GM23338 (cell line): ENCODE results near the gene MAVS. TPM values are rescaled to one million over a fixed set of nuclear protein-coding genes. Genes with fewer than 3 reads are reported as not detected.

Experiments
- ATAC-seq: fragments of 200-7000 bp; cut with Tn5 transposase; 3 replicates; pipeline ENCODE4 v1.9.1; 2020
- DNase-seq: peaks from one replicate; pipeline ENCODE4 v3.0.0-alpha.2; 2015; ENCODE audit warnings: low spot score
- H2AFZ ChIP-seq: fragments of 200-600 bp; sonication (generic); 2 replicates; pipeline ENCODE4 v1.8.0; 2016; ENCODE audit warnings: antibody characterized with exemption, mild to moderate bottlenecking, moderate library complexity
- H3F3A ChIP-seq: fragments of 200-600 bp; sonication (generic); replicated peaks from 2 replicates; pipeline ENCODE4 v1.8.0; 2017; ENCODE audit warnings: antibody characterized with exemption, mixed run types, low read depth
- H3K27ac ChIP-seq: fragments of 200-600 bp; sonication (generic); 2 replicates; pipeline ENCODE4 v1.6.1; 2016; ENCODE audit warnings: low read depth
- H3K27me3 ChIP-seq: fragments of 200-600 bp; sonication (generic); 2 replicates; pipeline ENCODE4 v1.8.0; 2016; ENCODE audit warnings: mild to moderate bottlenecking, mixed run types, moderate library complexity; ENCODE audit not compliant: insufficient read depth
- H3K36me3 ChIP-seq: fragments of 200-600 bp; sonication (generic); 2 replicates; pipeline ENCODE4 v1.8.0; 2016; ENCODE audit warnings: mild to moderate bottlenecking; ENCODE audit not compliant: insufficient read depth
- H3K4me1 ChIP-seq: fragments of 200-600 bp; sonication (generic); 2 replicates; pipeline ENCODE4 v1.8.0; 2016; ENCODE audit warnings: mild to moderate bottlenecking, moderate library complexity; ENCODE audit not compliant: insufficient read depth
- H3K4me2 ChIP-seq: fragments of 200-600 bp; sonication (generic); 2 replicates; pipeline ENCODE4 v1.7.1; 2017; ENCODE audit warnings: mixed run types
- H3K4me3 ChIP-seq: fragments of 200-600 bp; sonication (generic); 2 replicates; pipeline ENCODE4 v1.6.1; 2016; ENCODE audit warnings: mixed run types
- H3K79me2 ChIP-seq: fragments of 200-600 bp; sonication (generic); replicated peaks from 2 replicates; pipeline ENCODE4 v1.8.0; 2017; ENCODE audit warnings: mild to moderate bottlenecking; ENCODE audit not compliant: insufficient read depth
- H3K9me2 ChIP-seq: fragments of 200-600 bp; sonication (generic); 2 replicates; pipeline ENCODE4 v1.8.0; 2017; ENCODE audit not compliant: insufficient read depth
- H4K20me1 ChIP-seq: fragments of 200-600 bp; sonication (generic); replicated peaks from 2 replicates; pipeline ENCODE4 v1.8.0; 2017; ENCODE audit warnings: mild to moderate bottlenecking; ENCODE audit not compliant: insufficient read depth
- H3K27ac Mint-ChIP-seq: 2 replicates; pipeline ENCODE4 v1.8.0; 2020; ENCODE audit warnings: inconsistent platforms, mild to moderate bottlenecking, moderate library complexity, mixed read lengths
- H3K27me3 Mint-ChIP-seq: 3 replicates; pipeline ENCODE4 v1.8.0; 2022; ENCODE audit warnings: low read depth, mild to moderate bottlenecking, moderate library complexity, mixed read lengths, inconsistent platforms; ENCODE audit not compliant: insufficient read depth, poor library complexity
- H3K36me3 Mint-ChIP-seq: 3 replicates; pipeline ENCODE4 v1.8.0; 2021; ENCODE audit warnings: low read depth, mild to moderate bottlenecking, inconsistent platforms, moderate library complexity, mixed read lengths
- H3K4me1 Mint-ChIP-seq: 3 replicates; pipeline ENCODE4 v1.8.0; 2020; ENCODE audit warnings: mild to moderate bottlenecking, inconsistent platforms, mixed read lengths
- H3K4me3 Mint-ChIP-seq: 3 replicates; pipeline ENCODE4 v1.8.0; 2021; ENCODE audit warnings: moderate library complexity, mild to moderate bottlenecking, inconsistent platforms, mixed read lengths
- H3K9me3 Mint-ChIP-seq: 3 replicates; pipeline ENCODE4 v1.8.0; 2020; ENCODE audit warnings: moderate library complexity, mild to moderate bottlenecking, inconsistent platforms, mixed read lengths
- CREB1 ChIP-seq: fragments of 250-450 bp; sonication (Bioruptor Pico); IDR thresholded peaks from 2 replicates; pipeline ENCODE4 v1.5.0; 2020; ENCODE audit warnings: low read depth, mild to moderate bottlenecking, moderate library complexity
- EZH2 ChIP-seq: fragments of 200-600 bp; sonication (generic); IDR thresholded peaks from one replicate; pipeline ENCODE4 v1.8.0; 2017; ENCODE audit warnings: antibody characterized with exemption, mild to moderate bottlenecking, low read depth; ENCODE audit not compliant: unreplicated experiment
- EZH2phosphoT487 ChIP-seq: fragments of 200-600 bp; sonication (generic); IDR thresholded peaks from one replicate; pipeline ENCODE4 v1.8.1; 2018; ENCODE audit warnings: antibody characterized with exemption; ENCODE audit not compliant: unreplicated experiment
- JUNB ChIP-seq: IDR thresholded peaks from one replicate; pipeline ENCODE4 v1.6.1; 2016; ENCODE audit warnings: antibody characterized with exemption; ENCODE audit not compliant: unreplicated experiment
- NANOG ChIP-seq: IDR thresholded peaks from 2 replicates; pipeline ENCODE4 v1.6.1; 2016; ENCODE audit warnings: antibody characterized with exemption, borderline replicate concordance
- POLR2AphosphoS5 ChIP-seq: IDR thresholded peaks from 2 replicates; pipeline ENCODE4 v1.6.1; 2016; ENCODE audit warnings: antibody characterized with exemption, low read depth
- STAT1 ChIP-seq: IDR thresholded peaks from one replicate; pipeline ENCODE4 v1.6.1; 2016; ENCODE audit warnings: antibody characterized with exemption; ENCODE audit not compliant: unreplicated experiment
- ZNF114 ChIP-seq: fragments of 250-450 bp; sonication (Bioruptor Pico); IDR thresholded peaks from 2 replicates; pipeline ENCODE4 v1.5.0; 2020; ENCODE audit warnings: mild to moderate bottlenecking, moderate library complexity
- ZNF331 ChIP-seq: fragments of 250-450 bp; sonication (Bioruptor Pico); IDR thresholded peaks from 2 replicates; pipeline ENCODE4 v1.5.0; 2020; ENCODE audit warnings: low read depth, mild to moderate bottlenecking, moderate library complexity
- polyA plus RNA-seq: library from polyadenylated mRNA; unstranded; fragments of >200 nt; fragmentation: Nextera tagmentation; extraction: Ambion mirVana; gene quantifications from 2 replicates; pipeline ENCODE4 v1.2.1, GENCODE V29; 2016
- total RNA-seq: library from RNA; depleted of rRNA; stranded (reverse); fragments of >200 nt; shearing (Covaris generic); gene quantifications from 2 replicates; pipeline ENCODE4 v1.2.3, GENCODE V29; 2014
- TF ChIP-seq, protein P1 (sequence below): IDR thresholded peaks from 2 replicates; pipeline ENCODE4 v1.6.1; 2016; ENCODE audit warnings: antibody characterized with exemption
- TF ChIP-seq, protein P2 (sequence below): fragments of 250-450 bp; sonication (Bioruptor Pico); IDR thresholded peaks from 2 replicates; pipeline ENCODE4 v1.5.0; 2020; ENCODE audit warnings: mild to moderate bottlenecking, moderate library complexity
- TF ChIP-seq, protein P3 (sequence below), 2 experiments: fragments of 200-600 bp in 1 of 2; sonication (generic) in 1 of 2; conservative IDR thresholded peaks; 2 replicates each; pipeline versions ENCODE4 v1.5.1 to v1.6.1; 2016 to 2017; ENCODE audit warnings: antibody characterized with exemption in 2 of 2, low read depth in 2 of 2, mild to moderate bottlenecking in 2 of 2, moderate library complexity in 1 of 2
- TF ChIP-seq, protein P4 (sequence below): IDR thresholded peaks from one replicate; pipeline ENCODE4 v1.6.1; 2018; ENCODE audit warnings: antibody characterized with exemption; ENCODE audit not compliant: unreplicated experiment

Gene MAVS
- total and polyA plus RNA-seq, 2 experiments from 2014 or later, result 5.2 to 21.8 TPM

DNA sequence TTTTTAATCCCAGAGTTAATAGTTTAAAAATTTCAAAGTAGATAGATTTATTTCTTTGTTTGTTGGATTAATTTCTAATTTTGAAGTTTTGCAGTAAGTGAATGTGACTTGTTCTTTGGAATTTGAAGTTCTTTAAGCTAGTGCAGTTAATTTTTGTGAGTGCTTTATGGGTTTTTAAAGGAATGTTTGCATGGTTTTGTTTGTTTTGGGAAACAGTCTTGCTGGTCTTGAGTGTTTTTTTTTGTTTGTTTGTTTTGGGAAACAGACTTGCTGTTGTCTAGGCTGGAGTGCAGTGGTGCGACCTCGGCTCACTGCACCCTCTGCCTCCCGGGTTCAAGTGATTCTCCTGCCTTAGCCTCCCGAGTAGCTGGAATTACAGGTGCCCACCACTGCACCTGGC lies 52.0 kb downstream of the MAVS start:
- Histone ChIP-seq H3K4me1 (peaks cover 32% of the 10 kb centered on the region), H3K27ac (peak overlapping the region; percentile 0; the same call in 1 of the 2 replicates), H4K20me1 (peaks cover 97% of the 10 kb centered on the region), H3K79me2 (peaks cover 100% of the 10 kb centered on the region), H2AFZ (no peak overlapping the region), H3K4me2 (no peak overlapping the region), H3F3A (0 out of 2 replicates have a peak, but pooled peaks cover 12% of the 10 kb centered on the region), H3K27me3 (no peaks in the 10 kb centered on the region), H3K9me2 (no peaks in the 10 kb centered on the region), H3K4me3 (no peak overlapping the region), H3K36me3 (0 out of 2 replicates have a peak, but pooled peaks cover 7% of the 10 kb centered on the region)
- H3K27ac Mint-ChIP-seq, result no peak overlapping the region
- peaks cover 34% of the 10 kb centered on the region for H3K4me1 Mint-ChIP-seq
- ATAC-seq, result no peak
- TF ChIP-seq POLR2AphosphoS5, result no peak
- no peak for TF ChIP-seq NANOG
- no peak for TF ChIP-seq STAT1
- no peak for TF ChIP-seq EZH2phosphoT487
- TF ChIP-seq ZNF331 (CRISPR knock-in tag), result no peak
- no peak for TF ChIP-seq CREB1
- TF ChIP-seq, protein P1, sequence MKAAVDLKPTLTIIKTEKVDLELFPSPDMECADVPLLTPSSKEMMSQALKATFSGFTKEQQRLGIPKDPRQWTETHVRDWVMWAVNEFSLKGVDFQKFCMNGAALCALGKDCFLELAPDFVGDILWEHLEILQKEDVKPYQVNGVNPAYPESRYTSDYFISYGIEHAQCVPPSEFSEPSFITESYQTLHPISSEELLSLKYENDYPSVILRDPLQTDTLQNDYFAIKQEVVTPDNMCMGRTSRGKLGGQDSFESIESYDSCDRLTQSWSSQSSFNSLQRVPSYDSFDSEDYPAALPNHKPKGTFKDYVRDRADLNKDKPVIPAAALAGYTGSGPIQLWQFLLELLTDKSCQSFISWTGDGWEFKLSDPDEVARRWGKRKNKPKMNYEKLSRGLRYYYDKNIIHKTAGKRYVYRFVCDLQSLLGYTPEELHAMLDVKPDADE, result no peak
- TF ChIP-seq, protein P2, sequence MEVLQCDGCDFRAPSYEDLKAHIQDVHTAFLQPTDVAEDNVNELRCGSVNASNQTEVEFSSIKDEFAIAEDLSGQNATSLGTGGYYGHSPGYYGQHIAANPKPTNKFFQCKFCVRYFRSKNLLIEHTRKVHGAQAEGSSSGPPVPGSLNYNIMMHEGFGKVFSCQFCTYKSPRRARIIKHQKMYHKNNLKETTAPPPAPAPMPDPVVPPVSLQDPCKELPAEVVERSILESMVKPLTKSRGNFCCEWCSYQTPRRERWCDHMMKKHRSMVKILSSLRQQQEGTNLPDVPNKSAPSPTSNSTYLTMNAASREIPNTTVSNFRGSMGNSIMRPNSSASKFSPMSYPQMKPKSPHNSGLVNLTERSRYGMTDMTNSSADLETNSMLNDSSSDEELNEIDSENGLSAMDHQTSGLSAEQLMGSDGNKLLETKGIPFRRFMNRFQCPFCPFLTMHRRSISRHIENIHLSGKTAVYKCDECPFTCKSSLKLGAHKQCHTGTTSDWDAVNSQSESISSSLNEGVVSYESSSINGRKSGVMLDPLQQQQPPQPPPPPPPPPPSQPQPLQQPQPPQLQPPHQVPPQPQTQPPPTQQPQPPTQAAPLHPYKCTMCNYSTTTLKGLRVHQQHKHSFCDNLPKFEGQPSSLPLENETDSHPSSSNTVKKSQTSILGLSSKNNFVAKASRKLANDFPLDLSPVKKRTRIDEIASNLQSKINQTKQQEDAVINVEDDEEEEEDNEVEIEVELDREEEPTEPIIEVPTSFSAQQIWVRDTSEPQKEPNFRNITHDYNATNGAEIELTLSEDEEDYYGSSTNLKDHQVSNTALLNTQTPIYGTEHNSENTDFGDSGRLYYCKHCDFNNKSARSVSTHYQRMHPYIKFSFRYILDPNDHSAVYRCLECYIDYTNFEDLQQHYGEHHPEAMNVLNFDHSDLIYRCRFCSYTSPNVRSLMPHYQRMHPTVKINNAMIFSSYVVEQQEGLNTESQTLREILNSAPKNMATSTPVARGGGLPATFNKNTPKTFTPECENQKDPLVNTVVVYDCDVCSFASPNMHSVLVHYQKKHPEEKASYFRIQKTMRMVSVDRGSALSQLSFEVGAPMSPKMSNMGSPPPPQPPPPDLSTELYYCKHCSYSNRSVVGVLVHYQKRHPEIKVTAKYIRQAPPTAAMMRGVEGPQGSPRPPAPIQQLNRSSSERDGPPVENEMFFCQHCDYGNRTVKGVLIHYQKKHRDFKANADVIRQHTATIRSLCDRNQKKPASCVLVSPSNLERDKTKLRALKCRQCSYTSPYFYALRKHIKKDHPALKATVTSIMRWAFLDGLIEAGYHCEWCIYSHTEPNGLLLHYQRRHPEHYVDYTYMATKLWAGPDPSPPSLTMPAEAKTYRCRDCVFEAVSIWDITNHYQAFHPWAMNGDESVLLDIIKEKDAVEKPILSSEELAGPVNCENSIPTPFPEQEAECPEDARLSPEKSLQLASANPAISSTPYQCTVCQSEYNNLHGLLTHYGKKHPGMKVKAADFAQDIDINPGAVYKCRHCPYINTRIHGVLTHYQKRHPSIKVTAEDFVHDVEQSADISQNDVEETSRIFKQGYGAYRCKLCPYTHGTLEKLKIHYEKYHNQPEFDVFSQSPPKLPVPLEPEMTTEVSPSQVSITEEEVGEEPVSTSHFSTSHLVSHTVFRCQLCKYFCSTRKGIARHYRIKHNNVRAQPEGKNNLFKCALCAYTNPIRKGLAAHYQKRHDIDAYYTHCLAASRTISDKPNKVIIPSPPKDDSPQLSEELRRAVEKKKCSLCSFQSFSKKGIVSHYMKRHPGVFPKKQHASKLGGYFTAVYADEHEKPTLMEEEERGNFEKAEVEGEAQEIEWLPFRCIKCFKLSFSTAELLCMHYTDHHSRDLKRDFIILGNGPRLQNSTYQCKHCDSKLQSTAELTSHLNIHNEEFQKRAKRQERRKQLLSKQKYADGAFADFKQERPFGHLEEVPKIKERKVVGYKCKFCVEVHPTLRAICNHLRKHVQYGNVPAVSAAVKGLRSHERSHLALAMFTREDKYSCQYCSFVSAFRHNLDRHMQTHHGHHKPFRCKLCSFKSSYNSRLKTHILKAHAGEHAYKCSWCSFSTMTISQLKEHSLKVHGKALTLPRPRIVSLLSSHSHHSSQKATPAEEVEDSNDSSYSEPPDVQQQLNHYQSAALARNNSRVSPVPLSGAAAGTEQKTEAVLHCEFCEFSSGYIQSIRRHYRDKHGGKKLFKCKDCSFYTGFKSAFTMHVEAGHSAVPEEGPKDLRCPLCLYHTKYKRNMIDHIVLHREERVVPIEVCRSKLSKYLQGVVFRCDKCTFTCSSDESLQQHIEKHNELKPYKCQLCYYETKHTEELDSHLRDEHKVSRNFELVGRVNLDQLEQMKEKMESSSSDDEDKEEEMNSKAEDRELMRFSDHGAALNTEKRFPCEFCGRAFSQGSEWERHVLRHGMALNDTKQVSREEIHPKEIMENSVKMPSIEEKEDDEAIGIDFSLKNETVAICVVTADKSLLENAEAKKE (CRISPR knock-in tag), result no peak
- TF ChIP-seq, protein P3, sequence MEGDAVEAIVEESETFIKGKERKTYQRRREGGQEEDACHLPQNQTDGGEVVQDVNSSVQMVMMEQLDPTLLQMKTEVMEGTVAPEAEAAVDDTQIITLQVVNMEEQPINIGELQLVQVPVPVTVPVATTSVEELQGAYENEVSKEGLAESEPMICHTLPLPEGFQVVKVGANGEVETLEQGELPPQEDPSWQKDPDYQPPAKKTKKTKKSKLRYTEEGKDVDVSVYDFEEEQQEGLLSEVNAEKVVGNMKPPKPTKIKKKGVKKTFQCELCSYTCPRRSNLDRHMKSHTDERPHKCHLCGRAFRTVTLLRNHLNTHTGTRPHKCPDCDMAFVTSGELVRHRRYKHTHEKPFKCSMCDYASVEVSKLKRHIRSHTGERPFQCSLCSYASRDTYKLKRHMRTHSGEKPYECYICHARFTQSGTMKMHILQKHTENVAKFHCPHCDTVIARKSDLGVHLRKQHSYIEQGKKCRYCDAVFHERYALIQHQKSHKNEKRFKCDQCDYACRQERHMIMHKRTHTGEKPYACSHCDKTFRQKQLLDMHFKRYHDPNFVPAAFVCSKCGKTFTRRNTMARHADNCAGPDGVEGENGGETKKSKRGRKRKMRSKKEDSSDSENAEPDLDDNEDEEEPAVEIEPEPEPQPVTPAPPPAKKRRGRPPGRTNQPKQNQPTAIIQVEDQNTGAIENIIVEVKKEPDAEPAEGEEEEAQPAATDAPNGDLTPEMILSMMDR (conservative IDR thresholded peaks at IDR 0.05; ENCODE audit: low read depth in 2 of 2), result no peak
- no peak for TF ChIP-seq JUNB
- TF ChIP-seq EZH2, result no peak
- TF ChIP-seq, protein P4, sequence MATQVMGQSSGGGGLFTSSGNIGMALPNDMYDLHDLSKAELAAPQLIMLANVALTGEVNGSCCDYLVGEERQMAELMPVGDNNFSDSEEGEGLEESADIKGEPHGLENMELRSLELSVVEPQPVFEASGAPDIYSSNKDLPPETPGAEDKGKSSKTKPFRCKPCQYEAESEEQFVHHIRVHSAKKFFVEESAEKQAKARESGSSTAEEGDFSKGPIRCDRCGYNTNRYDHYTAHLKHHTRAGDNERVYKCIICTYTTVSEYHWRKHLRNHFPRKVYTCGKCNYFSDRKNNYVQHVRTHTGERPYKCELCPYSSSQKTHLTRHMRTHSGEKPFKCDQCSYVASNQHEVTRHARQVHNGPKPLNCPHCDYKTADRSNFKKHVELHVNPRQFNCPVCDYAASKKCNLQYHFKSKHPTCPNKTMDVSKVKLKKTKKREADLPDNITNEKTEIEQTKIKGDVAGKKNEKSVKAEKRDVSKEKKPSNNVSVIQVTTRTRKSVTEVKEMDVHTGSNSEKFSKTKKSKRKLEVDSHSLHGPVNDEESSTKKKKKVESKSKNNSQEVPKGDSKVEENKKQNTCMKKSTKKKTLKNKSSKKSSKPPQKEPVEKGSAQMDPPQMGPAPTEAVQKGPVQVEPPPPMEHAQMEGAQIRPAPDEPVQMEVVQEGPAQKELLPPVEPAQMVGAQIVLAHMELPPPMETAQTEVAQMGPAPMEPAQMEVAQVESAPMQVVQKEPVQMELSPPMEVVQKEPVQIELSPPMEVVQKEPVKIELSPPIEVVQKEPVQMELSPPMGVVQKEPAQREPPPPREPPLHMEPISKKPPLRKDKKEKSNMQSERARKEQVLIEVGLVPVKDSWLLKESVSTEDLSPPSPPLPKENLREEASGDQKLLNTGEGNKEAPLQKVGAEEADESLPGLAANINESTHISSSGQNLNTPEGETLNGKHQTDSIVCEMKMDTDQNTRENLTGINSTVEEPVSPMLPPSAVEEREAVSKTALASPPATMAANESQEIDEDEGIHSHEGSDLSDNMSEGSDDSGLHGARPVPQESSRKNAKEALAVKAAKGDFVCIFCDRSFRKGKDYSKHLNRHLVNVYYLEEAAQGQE, result no peak
- TF ChIP-seq ZNF114 (CRISPR knock-in tag), result no peak
- H3K4me3 Mint-ChIP-seq, result no peak overlapping the region; the same call in 2 of the 3 replicates
- no peak for DNase-seq
- peaks cover 10% of the 10 kb centered on the region for H3K27me3 Mint-ChIP-seq
- H3K9me3 Mint-ChIP-seq, result no peaks in the 10 kb centered on the region
- H3K36me3 Mint-ChIP-seq, result peaks cover 39% of the 10 kb centered on the region
